GM21737 (cell line): Measurements from ENCODE around the gene FLT1.

Source experiments
- ATAC-seq: cut with Tn5 transposase; IDR thresholded peaks from one replicate; pipeline ENCODE4 v1.9.1; 2021; ENCODE audit warnings: mild to moderate bottlenecking, moderate library complexity; ENCODE audit not compliant: unreplicated experiment

The FLT1 gene

GRCh38 chr13:28355046-28355821, 139.7 kb downstream of the FLT1 start:
- no peak for ATAC-seq

GRCh38 chr13:28353679-28354078, 141.2 kb downstream of the FLT1 start:
- no peak for ATAC-seq

- no peak for ATAC-seq
Observed at GRCh38 chr13:28349907-28350654, 144.8 kb downstream of the FLT1 start.

- no peak for ATAC-seq
Observed at GRCh38 chr13:28349371-28349770, 145.6 kb downstream of the FLT1 start.

- ATAC-seq: no peak
Observed at GRCh38 chr13:28347456-28348371, 147.2 kb downstream of the FLT1 start.

- no peak for ATAC-seq
Observed at GRCh38 chr13:28346154-28346553, 148.8 kb downstream of the FLT1 start.

- ATAC-seq: no peak
Observed at GRCh38 chr13:28344163-28344562, 150.8 kb downstream of the FLT1 start.

- no peak for ATAC-seq
Observed at GRCh38 chr13:28342251-28342650, 152.7 kb downstream of the FLT1 start.

- no peak for ATAC-seq
Observed at GRCh38 chr13:28340272-28340793, 154.6 kb downstream of the FLT1 start.

- ATAC-seq: no peak
Observed at GRCh38 chr13:28339419-28339818, 155.5 kb downstream of the FLT1 start.

GRCh38 chr13:28338742-28339141, 156.2 kb downstream of the FLT1 start:
- ATAC-seq: no peak

GRCh38 chr13:28338006-28338574, 156.8 kb downstream of the FLT1 start:
- no peak for ATAC-seq

GRCh38 chr13:28337166-28338005, 157.5 kb downstream of the FLT1 start:
- no peak for ATAC-seq

- no peak for ATAC-seq
Observed at GRCh38 chr13:28336193-28336657, 158.7 kb downstream of the FLT1 start.

- no peak for ATAC-seq
Observed at GRCh38 chr13:28333204-28333881, 161.6 kb downstream of the FLT1 start.

GRCh38 chr13:28329395-28330158, 165.4 kb downstream of the FLT1 start:
- no peak for ATAC-seq

- no peak for ATAC-seq
Observed at GRCh38 chr13:28328271-28328607, 166.7 kb downstream of the FLT1 start.
